Right atrium auricular region (tissue), 2 donors: ENCODE results near the gene TPSB2. TPM values are rescaled to one million over a fixed set of nuclear protein-coding genes. Genes with fewer than 3 reads are reported as not detected.

Source experiments
- DNase-seq: peaks from one replicate; pipeline ENCODE4 v3.0.0-alpha.2; 2019; ENCODE audit warnings: low spot score
- H3K27ac ChIP-seq, 2 donors: fragments of 200-600 bp; sonication (generic); 1 replicate in 1 of 2; 2 replicates in 1 of 2; pipeline ENCODE4 v1.5.1; 2016 to 2019
- H3K27me3 ChIP-seq, 2 donors: fragments of 200-600 bp; sonication (generic); one replicate each; pipeline versions ENCODE4 v1.5.1 to v1.6.0; 2017 to 2019
- H3K36me3 ChIP-seq: fragments of 200-600 bp; sonication (generic); one replicate; pipeline ENCODE4 v1.5.1; 2016
- H3K4me1 ChIP-seq, 2 donors: fragments of 200-600 bp; sonication (generic); one replicate each; pipeline versions ENCODE4 v1.5.1 to v1.6.0; 2017 to 2019
- H3K4me3 ChIP-seq, 2 donors: fragments of 200-600 bp; sonication (generic); 1 replicate in 1 of 2; 2 replicates in 1 of 2; pipeline ENCODE4 v1.5.1; 2017 to 2019; ENCODE audit warnings: mild to moderate bottlenecking in 1 of 2, moderate library complexity in 1 of 2
- H3K9me3 ChIP-seq, 2 donors: fragments of 200-600 bp; sonication (generic); one replicate each; pipeline ENCODE4 v1.5.1; 2019
- total RNA-seq, 2 donors: library from RNA; depleted of rRNA; stranded (reverse); fragments of >200 nt; gene quantifications; one replicate each; pipeline ENCODE4 v1.1.0, GENCODE V29; 2016
- TF ChIP-seq, protein P1 (sequence below), 2 donors: fragments of 200-600 bp; sonication (generic); IDR thresholded peaks; one replicate each; pipeline ENCODE4 v1.5.1; 2019; ENCODE audit warnings: antibody characterized with exemption in 2 of 2

TPSB2 gene
- total RNA-seq, 2 donors from 2014 or later: 1.2 to 12.5 TPM

GRCh38 chr16:1182950-1183907, 46.8 kb downstream of the TPSB2 start:
- TF ChIP-seq, protein P1, sequence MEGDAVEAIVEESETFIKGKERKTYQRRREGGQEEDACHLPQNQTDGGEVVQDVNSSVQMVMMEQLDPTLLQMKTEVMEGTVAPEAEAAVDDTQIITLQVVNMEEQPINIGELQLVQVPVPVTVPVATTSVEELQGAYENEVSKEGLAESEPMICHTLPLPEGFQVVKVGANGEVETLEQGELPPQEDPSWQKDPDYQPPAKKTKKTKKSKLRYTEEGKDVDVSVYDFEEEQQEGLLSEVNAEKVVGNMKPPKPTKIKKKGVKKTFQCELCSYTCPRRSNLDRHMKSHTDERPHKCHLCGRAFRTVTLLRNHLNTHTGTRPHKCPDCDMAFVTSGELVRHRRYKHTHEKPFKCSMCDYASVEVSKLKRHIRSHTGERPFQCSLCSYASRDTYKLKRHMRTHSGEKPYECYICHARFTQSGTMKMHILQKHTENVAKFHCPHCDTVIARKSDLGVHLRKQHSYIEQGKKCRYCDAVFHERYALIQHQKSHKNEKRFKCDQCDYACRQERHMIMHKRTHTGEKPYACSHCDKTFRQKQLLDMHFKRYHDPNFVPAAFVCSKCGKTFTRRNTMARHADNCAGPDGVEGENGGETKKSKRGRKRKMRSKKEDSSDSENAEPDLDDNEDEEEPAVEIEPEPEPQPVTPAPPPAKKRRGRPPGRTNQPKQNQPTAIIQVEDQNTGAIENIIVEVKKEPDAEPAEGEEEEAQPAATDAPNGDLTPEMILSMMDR (IDR thresholded peaks at IDR 0.05): no peak
- Histone ChIP-seq H3K36me3 (no peaks in the 10 kb centered on the region), H3K9me3 (no peaks in the 10 kb centered on the region), H3K27me3 (no peaks in the 10 kb centered on the region), H3K4me1 (peaks cover 0 to 31% of the 10 kb centered on the region in 2 donors), H3K27ac (peak overlapping the region; percentile 43 to 55), H3K4me3 (peak overlapping the region in 1 of 2 donors; percentile 9)
- DNase-seq: no peak

DNA sequence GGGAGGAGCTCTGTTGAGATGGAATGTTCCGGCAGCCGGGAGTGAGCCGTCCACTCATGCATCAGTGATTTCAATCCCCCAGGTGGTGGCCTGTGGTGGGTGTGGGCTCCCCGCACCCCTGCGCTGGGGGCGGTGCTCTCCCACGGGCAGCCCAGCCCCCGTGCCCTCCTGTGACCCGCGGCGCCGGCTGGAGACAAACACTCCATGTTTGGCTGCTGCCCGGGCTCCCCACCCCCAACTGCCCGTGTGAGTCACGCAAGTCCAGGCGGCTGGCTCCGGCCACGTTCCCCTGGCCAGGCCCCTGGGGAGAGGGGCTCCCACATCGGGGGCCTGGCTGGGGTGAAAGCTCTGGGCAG, 47.7 kb downstream of the TPSB2 start:
- H3K9me3 ChIP-seq: no peaks in the 10 kb centered on the region
- H3K27ac ChIP-seq: peak overlapping the region; percentile 55 to 70
- TF ChIP-seq, protein P1 (IDR thresholded peaks at IDR 0.05): no peak
- peak; percentile 65 for DNase-seq
- H3K36me3 ChIP-seq: no peaks in the 10 kb centered on the region
- peak overlapping the region in 1 of 2 donors; percentile 9 for H3K4me3 ChIP-seq
- H3K27me3 ChIP-seq: no peaks in the 10 kb centered on the region
- H3K4me1 ChIP-seq: peaks cover 0 to 31% of the 10 kb centered on the region in 2 donors

DNA sequence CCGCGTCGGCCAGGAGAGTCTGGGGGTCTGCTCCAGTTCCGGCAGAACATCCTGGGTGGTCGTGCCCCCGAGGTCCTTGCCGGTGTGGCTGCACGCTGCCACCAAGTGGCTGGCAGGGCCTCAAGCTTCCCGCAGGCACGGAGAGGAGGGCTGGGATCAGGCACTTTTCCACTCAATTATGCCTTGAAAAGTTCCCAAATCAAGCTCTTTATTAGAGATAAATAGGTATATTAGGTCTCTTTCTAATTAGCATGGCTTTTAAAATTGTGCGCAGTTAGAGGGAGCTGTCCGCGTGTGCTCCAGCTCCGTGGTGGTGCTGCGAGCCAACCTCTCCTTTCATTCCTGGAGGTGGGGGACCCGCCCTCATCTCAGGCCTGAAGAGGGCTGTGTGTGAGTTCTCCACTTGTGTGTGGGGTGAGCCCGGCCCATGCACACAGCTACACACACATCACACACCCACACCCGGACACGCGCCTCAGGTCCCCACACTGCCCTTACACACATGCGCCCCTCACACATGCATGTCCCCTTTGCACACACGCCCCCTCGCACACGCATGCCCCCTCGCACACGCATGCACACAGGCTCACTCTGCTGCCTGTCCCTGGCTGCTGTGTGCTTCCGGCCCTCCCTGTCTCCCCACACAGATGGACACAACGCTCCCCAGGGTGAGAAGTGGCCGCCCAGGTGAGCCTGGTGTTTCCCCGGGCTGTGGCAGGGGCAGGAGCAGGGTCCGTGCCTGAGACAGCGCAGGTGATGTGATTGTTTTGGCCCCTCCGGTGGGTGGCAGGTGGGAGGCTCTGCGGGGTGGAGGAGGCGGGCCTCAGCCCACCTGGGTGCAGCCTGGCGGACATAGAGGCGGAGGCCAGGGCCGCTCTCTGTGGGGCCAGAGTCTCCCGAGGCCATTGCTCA, 48.3 kb downstream of the TPSB2 start:
- Histone ChIP-seq H3K36me3 (no peaks in the 10 kb centered on the region), H3K9me3 (no peaks in the 10 kb centered on the region), H3K27ac (peak overlapping the region; percentile 24 to 70), H3K4me1 (peaks cover 0 to 31% of the 10 kb centered on the region in 2 donors), H3K27me3 (no peaks in the 10 kb centered on the region), H3K4me3 (peak overlapping the region in 1 of 2 donors; percentile 9)
- TF ChIP-seq, protein P1 (IDR thresholded peaks at IDR 0.05): peak in 1 of 2 donors; percentile 10
- no peak for DNase-seq

GRCh38 chr16:1180549-1181403, 49.2 kb downstream of the TPSB2 start:
- DNase-seq: no peak
- Histone ChIP-seq H3K9me3 (no peaks in the 10 kb centered on the region), H3K4me3 (no peak overlapping the region), H3K36me3 (no peaks in the 10 kb centered on the region), H3K27ac (peak overlapping the region; percentile 24 to 70), H3K4me1 (peaks cover 0 to 31% of the 10 kb centered on the region in 2 donors), H3K27me3 (no peaks in the 10 kb centered on the region)
- TF ChIP-seq, protein P1 (IDR thresholded peaks at IDR 0.05): no peak

Other genes starting within 250 kb of the TPSB2 start
- gene SOX8, start 248.4 kb downstream of the TPSB2 start, total RNA-seq: 1 to 10 TPM; 1.0 to 1.6 TPM
- gene SSTR5, start 157.4 kb downstream of the TPSB2 start, total RNA-seq: 10 to 100 TPM in 1 of 2 donors, 1 to 10 TPM in 1; 2.7 to 14.1 TPM
- gene C1QTNF8, start 133.9 kb downstream of the TPSB2 start, total RNA-seq: not detected
- 1 to 10 TPM; 7.0 to 9.4 TPM for gene CACNA1H, start 77.1 kb downstream of the TPSB2 start, total RNA-seq
- not detected for gene TPSG1, start 4.9 kb downstream of the TPSB2 start, total RNA-seq
- 1 to 10 TPM; 2.6 to 8.9 TPM for gene TPSAB1, start 10.5 kb upstream of the TPSB2 start, total RNA-seq
- under 1 TPM in 1 of 2 donors, not detected in 1; 0.63 TPM for gene TPSD1, start 25.9 kb upstream of the TPSB2 start, total RNA-seq
- 10 to 100 TPM; 58.8 to 59.5 TPM for gene UBE2I, start 79.5 kb upstream of the TPSB2 start, total RNA-seq
- 1 to 10 TPM in 1 of 2 donors, under 1 TPM in 1; 0.35 to 2.4 TPM for gene BAIAP3, start 103.5 kb upstream of the TPSB2 start, total RNA-seq
- gene TSR3, start 121.7 kb upstream of the TPSB2 start, total RNA-seq: 10 to 100 TPM; 72.8 to 73.7 TPM
- 10 to 100 TPM; 31.8 to 46.7 TPM for gene GNPTG, start 121.7 kb upstream of the TPSB2 start, total RNA-seq
- 10 to 100 TPM; 11.0 to 17.6 TPM for gene UNKL, start 184.5 kb upstream of the TPSB2 start, total RNA-seq
- 10 to 100 TPM; 13.4 to 19.7 TPM for gene UQCC4, start 190.6 kb upstream of the TPSB2 start, total RNA-seq
- not detected for gene PERCC1, start 200.9 kb upstream of the TPSB2 start, total RNA-seq
- gene CCDC154, start 214.4 kb upstream of the TPSB2 start, total RNA-seq: not detected
- 10 to 100 TPM; 19.4 to 31.7 TPM for gene CLCN7, start 244.8 kb upstream of the TPSB2 start, total RNA-seq